ENCODE measurements around the gene HSD17B14. TPM values are rescaled to one million over a fixed set of nuclear protein-coding genes. Genes with fewer than 3 reads are reported as not detected.

HSD17B14 gene
- total and polyA plus RNA-seq, 9 of the 15 experiments (the other 6 are each of a cell fraction or from before 2014, with no cell fraction given), result 0.16 TPM; not detected in 8

- TF ChIP-seq, protein P1, sequence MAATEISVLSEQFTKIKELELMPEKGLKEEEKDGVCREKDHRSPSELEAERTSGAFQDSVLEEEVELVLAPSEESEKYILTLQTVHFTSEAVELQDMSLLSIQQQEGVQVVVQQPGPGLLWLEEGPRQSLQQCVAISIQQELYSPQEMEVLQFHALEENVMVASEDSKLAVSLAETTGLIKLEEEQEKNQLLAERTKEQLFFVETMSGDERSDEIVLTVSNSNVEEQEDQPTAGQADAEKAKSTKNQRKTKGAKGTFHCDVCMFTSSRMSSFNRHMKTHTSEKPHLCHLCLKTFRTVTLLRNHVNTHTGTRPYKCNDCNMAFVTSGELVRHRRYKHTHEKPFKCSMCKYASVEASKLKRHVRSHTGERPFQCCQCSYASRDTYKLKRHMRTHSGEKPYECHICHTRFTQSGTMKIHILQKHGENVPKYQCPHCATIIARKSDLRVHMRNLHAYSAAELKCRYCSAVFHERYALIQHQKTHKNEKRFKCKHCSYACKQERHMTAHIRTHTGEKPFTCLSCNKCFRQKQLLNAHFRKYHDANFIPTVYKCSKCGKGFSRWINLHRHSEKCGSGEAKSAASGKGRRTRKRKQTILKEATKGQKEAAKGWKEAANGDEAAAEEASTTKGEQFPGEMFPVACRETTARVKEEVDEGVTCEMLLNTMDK (IDR thresholded peaks at IDR 0.05; ENCODE audit: borderline replicate concordance, insufficient read depth, low read depth, low read length, poor library complexity, severe bottlenecking), result no peak
- TF ChIP-seq, protein P2, sequence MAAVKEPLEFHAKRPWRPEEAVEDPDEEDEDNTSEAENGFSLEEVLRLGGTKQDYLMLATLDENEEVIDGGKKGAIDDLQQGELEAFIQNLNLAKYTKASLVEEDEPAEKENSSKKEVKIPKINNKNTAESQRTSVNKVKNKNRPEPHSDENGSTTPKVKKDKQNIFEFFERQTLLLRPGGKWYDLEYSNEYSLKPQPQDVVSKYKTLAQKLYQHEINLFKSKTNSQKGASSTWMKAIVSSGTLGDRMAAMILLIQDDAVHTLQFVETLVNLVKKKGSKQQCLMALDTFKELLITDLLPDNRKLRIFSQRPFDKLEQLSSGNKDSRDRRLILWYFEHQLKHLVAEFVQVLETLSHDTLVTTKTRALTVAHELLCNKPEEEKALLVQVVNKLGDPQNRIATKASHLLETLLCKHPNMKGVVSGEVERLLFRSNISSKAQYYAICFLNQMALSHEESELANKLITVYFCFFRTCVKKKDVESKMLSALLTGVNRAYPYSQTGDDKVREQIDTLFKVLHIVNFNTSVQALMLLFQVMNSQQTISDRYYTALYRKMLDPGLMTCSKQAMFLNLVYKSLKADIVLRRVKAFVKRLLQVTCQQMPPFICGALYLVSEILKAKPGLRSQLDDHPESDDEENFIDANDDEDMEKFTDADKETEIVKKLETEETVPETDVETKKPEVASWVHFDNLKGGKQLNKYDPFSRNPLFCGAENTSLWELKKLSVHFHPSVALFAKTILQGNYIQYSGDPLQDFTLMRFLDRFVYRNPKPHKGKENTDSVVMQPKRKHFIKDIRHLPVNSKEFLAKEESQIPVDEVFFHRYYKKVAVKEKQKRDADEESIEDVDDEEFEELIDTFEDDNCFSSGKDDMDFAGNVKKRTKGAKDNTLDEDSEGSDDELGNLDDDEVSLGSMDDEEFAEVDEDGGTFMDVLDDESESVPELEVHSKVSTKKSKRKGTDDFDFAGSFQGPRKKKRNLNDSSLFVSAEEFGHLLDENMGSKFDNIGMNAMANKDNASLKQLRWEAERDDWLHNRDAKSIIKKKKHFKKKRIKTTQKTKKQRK (IDR thresholded peaks at IDR 0.05; ENCODE audit: borderline replicate concordance, low read depth, low read length), result no peak; the same call in 1 of the 2 replicates
- no peak for TF ChIP-seq HDAC6 (IDR thresholded peaks at IDR 0.05; ENCODE audit: low read depth, low read length)
- peak; percentile 72 for TF ChIP-seq C11orf30 (IDR thresholded peaks at IDR 0.05; ENCODE audit: low read depth)
- TF ChIP-seq ZNF212 (CRISPR knock-in tag; IDR thresholded peaks at IDR 0.05), result no peak
- TF ChIP-seq ZBTB34 (CRISPR knock-in tag; IDR thresholded peaks at IDR 0.05), result no peak
- no peak for TF ChIP-seq MED1 (CRISPR knock-in tag; IDR thresholded peaks at IDR 0.05; ENCODE audit: borderline replicate concordance)
- no peak for TF ChIP-seq ZNF140 (CRISPR knock-in tag; IDR thresholded peaks at IDR 0.05)
- no peak for TF ChIP-seq SNIP1 (IDR thresholded peaks at IDR 0.05; ENCODE audit: low read depth)
- TF ChIP-seq HMGN3 (IDR thresholded peaks at IDR 0.05; ENCODE audit: borderline replicate concordance, extremely low read depth, insufficient read length, low read depth, low read length), result no peak
Measured at GRCh38 chr19:48859711-48860572, 23.7 kb upstream of the HSD17B14 start (continued).

Measured in K562 (cell line).